Bronchial epithelial cell (primary cell): Measurements from ENCODE around the gene CWC25. TPM values are rescaled to one million over a fixed set of nuclear protein-coding genes. Genes with fewer than 3 reads are reported as not detected.
A peak's percentile ranks its signal among the peaks of the same experiment; 100 is the strongest.

Experiments used
- DNase-seq: peaks from one replicate; pipeline ENCODE4 v3.0.0-alpha.2; 2010; ENCODE audit warnings: low read depth
- FAIRE-seq: peaks from 2 replicates; lab custom pipeline; 2011; peaks lifted over from hg19 to GRCh38; lab: Jason Lieb, UNC
- H3K27me3 ChIP-seq: 2 replicates; pipeline ENCODE4 v1.5.1; 2011; ENCODE audit warnings: low read length; ENCODE audit not compliant: control insufficient read depth, insufficient read depth
- H3K36me3 ChIP-seq: 2 replicates; pipeline ENCODE4 v1.5.1; 2011; ENCODE audit warnings: low read length; ENCODE audit not compliant: control insufficient read depth, insufficient read depth
- H3K4me3 ChIP-seq: 2 replicates; pipeline ENCODE4 v1.5.1; 2011; ENCODE audit warnings: mild to moderate bottlenecking, low read depth, low read length, control low read depth
- total RNA-seq: library from RNA; depleted of rRNA; stranded (reverse); fragments of >200 nt; gene quantifications from 2 replicates; pipeline ENCODE4 v1.2.1, GENCODE V29; 2014
- TF ChIP-seq, protein P1 (sequence below): IDR thresholded peaks from 2 replicates; pipeline ENCODE4 v1.5.1; 2011; ENCODE audit warnings: mild to moderate bottlenecking, moderate library complexity, low read length, control low read depth, inconsistent platforms; ENCODE audit not compliant: insufficient read depth, severe bottlenecking

Gene CWC25
- total RNA-seq, 1 donor from 2014 or later: 11.6 TPM

DNA sequence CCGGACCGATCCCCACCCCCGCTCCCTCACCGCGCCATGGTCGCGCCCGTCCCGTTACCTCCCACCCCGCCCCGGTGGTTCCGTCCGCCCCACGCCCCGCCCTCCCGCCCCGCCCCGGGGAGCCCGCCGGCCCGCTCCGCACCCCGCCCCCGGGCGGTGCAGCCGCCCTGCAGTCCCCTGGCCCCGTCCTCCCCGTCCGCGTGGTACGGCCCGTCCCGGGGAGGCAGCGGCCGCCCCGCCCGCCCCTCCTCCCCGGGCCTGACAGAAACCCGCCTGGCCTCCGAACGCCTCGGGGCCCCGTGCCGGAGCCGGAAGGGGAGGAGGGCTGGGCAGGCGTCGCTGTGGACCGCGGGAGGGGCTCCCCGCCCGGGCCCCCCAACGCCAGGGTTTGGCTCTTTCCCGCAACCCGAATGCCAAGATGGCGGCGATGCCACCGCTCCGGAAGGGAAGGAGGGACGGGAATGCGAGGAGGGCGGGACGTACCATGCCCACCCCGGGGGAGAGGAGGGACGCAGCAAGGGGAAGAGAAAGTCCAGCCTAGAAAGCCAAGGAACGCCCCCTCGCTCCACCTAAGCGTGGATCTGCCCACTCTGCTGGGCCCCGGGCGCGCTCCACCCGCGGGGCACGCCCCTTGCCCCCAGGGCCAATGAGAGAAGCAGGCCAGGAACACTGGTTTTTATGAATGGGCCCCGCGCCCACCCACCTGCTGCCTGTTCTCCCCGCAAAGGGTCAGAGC is 25.5 kb downstream of the CWC25 start, which contains the start of gene PIP4K2B:
TSS of gene PIP4K2B (minus strand) at position 56 of the 736 bp plus-strand sequence. CDS start 132 bp downstream, outside the sequence.
- Histone ChIP-seq H3K4me3 (peak within 1 kb of the TSS; percentile 89), H3K27me3 (no peaks in the 10 kb centered on the region), H3K36me3 (peaks cover 3% of the 10 kb centered on the region)
- DNase-seq (peak; percentile 83), FAIRE-seq (no peak)
- TF ChIP-seq, protein P1, sequence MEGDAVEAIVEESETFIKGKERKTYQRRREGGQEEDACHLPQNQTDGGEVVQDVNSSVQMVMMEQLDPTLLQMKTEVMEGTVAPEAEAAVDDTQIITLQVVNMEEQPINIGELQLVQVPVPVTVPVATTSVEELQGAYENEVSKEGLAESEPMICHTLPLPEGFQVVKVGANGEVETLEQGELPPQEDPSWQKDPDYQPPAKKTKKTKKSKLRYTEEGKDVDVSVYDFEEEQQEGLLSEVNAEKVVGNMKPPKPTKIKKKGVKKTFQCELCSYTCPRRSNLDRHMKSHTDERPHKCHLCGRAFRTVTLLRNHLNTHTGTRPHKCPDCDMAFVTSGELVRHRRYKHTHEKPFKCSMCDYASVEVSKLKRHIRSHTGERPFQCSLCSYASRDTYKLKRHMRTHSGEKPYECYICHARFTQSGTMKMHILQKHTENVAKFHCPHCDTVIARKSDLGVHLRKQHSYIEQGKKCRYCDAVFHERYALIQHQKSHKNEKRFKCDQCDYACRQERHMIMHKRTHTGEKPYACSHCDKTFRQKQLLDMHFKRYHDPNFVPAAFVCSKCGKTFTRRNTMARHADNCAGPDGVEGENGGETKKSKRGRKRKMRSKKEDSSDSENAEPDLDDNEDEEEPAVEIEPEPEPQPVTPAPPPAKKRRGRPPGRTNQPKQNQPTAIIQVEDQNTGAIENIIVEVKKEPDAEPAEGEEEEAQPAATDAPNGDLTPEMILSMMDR: no peak

DNA sequence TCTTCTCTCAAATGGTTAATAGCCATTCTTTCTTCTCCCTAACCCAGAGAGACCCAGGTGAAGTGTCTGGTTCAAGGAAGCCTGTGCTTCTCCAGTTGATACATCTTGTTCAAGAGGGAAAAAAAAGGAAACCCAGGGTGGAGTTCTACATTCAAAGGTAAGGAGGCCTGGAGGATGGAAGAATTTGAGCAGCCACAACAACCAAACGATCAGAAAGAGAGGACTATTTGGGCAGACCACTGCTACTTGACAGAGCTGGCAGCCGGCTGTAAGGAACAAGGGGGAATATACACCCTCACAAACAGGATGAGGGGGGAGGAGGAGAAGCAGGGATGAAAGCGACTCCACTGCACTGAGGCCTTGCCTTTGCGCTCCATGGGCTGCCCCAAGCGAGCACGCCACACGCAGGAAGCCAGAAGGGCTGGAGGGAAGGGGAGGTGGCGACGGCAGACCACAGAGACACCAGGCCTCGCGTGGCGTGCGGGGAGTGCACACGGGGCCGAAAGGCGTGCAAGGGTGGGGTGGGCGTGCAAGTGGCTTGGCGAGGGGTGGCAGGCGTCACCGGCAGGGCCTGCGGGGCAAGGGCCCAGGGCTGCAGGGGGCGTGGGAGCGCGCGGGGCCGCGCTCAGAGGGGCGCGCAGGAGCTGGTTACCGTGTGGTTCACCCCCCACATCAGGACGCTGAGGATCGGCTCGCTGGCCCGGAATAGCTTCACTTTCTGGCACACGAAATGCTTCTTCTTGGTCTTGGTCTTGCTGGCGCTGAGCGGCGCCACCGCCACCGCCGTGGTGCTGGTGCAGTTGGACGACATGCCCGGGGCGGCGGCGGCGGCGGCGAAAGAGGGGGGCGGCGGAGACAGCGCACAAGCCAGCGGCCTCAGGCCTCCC is 26.3 kb downstream of the CWC25 start:
- no peaks in the 10 kb centered on the region for H3K27me3 ChIP-seq
- DNase-seq (no peak), FAIRE-seq (no peak)
- TF ChIP-seq, protein P1: no peak
- H3K36me3 ChIP-seq: peaks cover 3% of the 10 kb centered on the region
- H3K4me3 ChIP-seq: peak overlapping the region; percentile 89

DNA sequence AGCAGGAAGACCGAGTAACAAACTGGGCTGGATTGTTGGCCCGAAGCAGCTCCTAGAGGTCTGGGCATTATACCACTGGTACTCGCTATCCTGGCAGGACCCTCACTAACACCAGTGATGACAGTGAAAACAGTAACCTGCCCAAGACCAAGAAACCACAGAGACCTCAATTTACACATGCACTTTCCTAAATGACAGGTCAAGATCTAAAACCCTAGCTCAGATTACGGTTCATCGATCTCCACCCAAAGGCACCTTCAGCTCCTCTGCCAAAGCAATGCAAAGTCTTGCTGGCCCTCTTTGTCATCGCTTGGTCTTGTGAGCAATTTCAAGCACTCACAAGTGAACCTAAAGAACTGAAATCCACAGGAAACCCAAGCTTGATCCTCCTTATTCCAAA is 27.3 kb downstream of the CWC25 start:
- no peak for DNase-seq
- H3K4me3 ChIP-seq: no peak overlapping the region
- peaks cover 3% of the 10 kb centered on the region for H3K36me3 ChIP-seq
- no peak for FAIRE-seq
- TF ChIP-seq, protein P1: no peak
- no peaks in the 10 kb centered on the region for H3K27me3 ChIP-seq

DNA sequence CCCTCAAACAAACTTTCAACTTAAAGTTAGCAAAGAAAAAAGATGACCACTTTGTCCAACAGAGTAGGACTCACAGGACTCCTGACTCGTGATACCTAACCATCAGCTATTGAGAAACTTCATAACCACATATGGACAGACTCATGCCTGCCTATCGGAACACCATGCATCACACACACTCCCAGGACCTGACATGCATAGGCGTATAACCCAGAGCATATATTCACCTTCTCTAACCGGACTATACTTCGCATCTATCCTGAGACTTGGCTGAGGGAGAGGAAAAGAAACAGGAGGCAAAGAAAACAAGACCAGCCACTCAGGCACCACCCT is 28.0 kb downstream of the CWC25 start:
- DNase-seq (peak; percentile 77), FAIRE-seq (no peak)
- no peak overlapping the region for H3K4me3 ChIP-seq
- peaks cover 1% of the 10 kb centered on the region for H3K36me3 ChIP-seq
- H3K27me3 ChIP-seq: no peaks in the 10 kb centered on the region
- TF ChIP-seq, protein P1: no peak

DNA sequence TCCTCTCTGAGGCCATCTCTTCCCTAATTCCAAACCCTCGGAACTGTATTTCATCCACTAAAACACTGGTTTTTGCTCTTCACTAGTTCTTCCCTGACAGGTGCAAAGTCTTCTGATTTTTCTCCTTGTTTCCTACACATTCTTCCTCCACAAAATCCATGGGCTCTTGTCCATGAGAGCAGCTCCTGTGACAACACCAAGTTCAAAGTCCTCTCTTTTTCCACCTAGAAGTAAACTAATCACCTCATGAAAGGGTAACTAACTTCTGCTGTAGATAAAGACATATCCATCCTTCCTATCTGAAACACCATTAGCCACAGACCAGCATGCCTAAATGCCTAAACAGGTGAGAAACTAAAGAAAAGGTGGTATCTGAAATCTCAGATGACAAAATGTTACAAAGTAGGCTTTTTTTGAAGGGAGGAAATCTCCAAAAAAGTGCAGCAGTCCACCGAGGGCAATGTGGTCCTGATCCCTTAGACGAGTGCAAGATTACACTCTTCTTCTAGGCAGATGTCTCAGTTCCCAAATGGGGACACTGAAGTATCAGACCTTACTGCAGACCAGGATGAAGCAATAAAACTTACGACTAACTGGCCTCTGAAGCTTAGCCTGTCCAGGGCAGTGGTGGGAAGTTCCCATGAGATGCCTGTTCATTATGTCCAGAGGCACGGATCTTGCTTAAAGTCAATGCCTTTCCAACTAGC is 28.5 kb downstream of the CWC25 start:
- no peak overlapping the region for H3K4me3 ChIP-seq
- FAIRE-seq (no peak), DNase-seq (no peak)
- TF ChIP-seq, protein P1: no peak
- H3K36me3 ChIP-seq: peaks cover 1% of the 10 kb centered on the region
- H3K27me3 ChIP-seq: no peaks in the 10 kb centered on the region
